ENCODE data around the gene PSAPL1.

The PSAPL1 gene

DNA sequence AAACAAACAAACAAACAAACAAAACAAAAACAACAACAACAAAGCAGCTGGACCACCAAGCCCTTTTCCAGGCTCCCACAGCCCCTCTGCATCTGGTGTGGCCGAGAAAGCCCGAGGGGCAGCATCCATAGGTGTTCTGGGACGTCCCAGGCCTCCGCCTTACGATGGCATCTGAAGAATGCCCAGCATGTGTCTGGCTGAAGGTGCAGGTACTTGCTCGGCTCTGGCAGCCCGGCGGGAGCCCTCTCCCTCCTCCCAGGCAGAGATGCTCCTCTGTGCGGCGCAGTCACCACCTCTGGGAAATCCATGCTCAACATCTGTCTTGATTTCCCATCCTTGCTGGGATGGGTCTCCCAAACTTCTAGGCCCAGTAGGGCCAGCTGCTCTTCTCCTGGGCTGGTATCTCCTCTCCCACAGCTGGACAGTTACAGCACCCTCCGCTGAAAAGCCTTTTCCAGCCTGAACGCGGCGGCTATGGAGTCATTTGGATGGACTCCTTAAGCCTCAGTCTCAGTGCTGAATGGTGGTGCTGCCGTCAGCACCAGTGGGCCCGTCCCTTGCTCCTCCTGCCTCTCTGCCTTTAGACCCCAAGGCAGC, 4.3 kb downstream of the PSAPL1 start:
- no peak for FAIRE-seq

DNA sequence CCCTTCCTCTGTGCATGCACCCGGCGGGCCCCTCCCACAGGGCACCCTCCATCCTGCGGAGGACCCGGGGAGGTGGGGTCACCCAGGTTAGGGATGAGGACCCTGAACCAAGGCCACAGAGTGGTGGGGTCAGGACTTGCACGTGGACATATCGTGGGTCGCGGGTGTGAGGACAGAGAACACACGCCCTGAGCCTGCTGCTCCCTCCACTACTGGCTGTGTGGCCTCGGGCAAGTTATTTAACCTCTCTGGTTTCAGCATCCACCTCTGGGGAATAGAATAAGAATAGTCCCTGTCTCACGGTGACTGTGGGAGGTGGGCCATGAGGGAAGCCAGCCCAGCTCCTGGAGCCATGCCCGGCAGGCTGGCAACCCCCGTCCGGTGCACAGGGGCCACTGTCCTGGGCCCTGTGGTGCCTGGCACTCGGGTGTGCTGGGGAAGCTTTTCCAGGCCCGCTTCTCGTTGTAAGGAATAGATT, 5.1 kb downstream of the PSAPL1 start:
- no peak for FAIRE-seq

DNA sequence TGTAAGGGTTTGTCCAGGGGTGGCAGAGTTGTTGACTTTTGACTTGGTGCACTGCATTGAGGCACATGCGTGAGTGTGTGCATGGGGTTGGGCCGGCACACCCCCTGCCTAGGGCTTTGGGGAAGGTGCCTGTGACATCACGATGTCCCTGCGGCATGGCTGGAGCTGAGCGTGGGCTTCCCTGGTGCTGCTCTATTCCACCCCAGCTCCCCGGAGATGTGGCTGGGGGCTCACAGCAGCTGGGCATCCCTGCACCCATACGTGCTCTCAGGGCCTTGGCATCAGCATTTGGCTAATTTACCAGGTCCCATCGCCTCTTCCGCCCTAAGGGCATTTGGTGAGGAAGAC, 5.7 kb downstream of the PSAPL1 start:
- no peak for FAIRE-seq

DNA sequence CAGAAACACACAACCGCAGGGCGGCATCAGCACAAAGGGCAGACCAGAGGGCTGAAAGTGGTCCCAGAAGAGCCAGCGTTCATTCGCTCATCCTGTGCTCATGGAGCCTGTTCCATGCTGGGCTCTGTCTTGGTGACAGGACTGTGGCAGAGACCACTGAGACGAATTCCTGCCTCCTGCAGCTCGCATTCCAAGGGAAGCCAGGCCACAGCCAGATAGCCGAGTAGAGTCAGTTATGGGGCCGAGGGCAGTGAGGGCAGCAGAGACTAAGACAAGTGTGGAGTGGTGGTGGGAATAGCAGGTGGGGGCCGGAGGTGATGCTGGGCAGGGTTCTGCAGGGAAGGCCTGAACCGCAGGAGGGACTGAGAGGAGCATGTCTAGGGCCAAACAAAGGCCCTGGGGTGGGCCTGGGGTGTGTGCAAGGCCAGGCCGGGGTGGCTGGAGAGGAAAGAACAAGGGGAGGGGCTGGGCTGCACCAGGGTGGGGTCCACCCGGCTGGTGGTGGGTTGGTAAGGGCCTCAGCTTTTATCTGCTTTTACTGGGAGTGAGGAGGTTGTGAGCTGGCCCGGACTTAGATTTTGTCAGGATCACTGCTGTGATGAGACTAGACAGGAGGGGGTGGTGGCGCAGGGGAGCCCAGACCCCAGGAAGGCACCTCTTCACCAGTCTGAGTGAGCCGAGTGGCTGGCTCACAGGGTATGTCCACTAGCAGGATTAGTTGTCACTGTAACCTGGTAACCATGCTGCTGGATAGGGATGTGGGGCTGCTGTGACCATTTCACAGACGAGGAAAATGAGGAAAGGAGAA, 6.3 kb downstream of the PSAPL1 start:
- FAIRE-seq = no peak

DNA sequence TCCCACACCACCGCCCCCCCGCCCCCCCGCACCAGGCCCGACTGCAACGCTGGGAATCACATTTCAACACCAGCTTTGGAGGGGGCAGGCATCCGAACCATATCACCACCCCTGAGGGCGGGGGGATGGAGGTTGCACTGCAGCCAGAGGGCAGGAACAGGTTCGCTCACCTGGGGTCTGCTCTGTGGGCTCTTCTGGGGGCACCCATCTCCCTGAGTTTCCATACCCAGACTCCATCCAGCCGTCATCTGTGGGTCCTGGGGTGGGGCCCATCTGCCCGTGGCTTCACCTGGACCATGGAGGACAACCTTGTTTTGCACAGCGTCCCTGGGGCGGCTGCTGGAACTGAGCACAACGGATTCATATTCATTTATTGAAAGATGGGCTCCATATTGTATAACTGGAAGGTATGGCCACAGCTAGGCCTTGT, 6.9 kb downstream of the PSAPL1 start:
- FAIRE-seq = no peak

DNA sequence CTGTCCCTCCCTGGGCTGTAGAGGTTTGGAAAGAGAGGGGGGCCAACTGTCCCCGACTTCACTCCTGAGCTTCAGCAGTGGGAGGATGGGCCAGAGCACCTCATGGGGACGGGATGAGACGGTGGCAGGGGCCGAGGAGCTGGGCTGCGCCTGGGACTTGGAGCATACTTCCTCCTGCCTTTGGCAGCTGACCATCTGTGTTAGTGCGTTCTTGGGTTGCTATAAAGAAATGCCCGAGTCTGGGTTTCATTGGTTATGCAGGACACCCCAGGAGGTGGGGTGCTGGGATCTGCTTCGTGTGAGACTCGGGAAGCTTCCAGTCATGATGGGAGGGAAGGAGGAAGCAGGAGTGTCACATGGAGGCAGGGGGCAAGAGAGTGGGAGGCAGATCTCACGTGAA, 7.4 kb downstream of the PSAPL1 start:
- no peak for FAIRE-seq

DNA sequence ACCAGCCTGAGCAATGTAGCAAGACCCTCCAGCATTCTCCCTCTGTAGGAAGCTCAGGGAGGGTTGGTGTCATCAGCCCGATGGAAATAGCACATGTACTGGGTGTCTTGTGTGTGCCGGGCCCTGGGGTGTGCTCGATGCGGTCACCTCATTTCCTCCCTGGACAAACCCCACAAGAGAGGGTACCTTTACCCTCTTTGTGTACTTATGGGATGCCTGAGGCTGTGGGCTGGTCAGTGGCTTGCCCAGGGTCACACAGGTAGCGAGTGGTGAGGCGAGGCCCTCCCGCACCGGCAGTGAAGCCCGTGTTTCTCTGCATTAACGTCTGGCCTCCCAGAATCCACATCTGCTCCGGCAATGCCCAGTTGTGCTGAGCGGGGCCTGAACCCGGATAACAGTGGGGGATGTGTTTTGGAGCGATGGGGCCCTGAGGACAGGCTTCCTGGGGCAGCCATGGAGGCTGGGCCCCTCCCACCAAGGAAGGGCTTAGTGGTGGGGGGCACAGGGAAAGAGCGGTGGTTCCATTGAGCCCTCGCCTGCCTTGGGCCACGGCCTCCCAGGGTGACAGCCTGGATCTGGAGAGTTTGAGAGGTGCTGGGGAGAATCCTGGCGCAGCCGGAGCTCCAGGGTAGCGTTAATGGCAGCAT, 8.1 kb downstream of the PSAPL1 start:
- no peak for FAIRE-seq

DNA sequence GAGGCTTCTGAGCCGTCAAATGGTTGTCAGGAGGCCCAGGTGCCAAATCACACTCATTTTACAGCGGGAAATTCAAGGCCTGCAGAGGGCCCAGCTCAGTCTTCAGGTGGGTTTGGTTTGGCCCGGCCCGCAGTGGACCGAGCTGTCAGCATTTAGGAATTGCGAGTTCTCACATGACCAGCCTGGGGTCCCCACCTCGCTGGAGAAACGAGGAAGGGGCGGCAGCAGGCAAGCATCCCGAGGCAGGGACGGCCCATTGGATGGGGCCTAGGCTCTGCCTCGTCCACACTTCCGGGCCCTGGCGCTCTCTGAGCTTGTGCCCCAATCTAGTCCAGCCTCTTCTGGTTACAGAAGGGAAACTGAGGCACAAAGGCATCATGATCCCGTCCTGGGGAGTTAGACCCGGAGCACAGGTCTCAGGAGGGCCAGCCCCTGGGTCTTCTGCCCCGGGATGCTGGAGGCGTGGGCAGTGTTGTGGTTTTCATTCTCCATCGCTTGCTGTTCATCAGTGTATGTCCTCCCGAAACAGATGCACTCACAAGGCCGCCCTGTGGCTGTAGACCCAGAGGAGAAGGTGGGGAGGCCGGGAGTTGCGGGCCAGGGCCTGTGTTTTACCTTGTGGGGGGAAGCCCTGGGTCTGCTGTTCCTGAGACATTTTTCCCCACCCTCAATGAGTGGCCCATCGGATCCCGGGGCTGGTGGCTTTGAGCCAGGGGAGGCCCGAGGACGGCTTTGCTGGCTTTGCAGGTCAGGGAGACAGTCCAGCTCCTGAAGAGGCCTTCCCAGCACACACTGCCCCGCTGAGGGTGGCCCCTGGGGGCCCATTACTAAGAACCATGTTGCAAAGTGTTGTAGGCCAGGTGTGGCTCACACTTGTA, 8.9 kb downstream of the PSAPL1 start:
- FAIRE-seq = no peak

DNA sequence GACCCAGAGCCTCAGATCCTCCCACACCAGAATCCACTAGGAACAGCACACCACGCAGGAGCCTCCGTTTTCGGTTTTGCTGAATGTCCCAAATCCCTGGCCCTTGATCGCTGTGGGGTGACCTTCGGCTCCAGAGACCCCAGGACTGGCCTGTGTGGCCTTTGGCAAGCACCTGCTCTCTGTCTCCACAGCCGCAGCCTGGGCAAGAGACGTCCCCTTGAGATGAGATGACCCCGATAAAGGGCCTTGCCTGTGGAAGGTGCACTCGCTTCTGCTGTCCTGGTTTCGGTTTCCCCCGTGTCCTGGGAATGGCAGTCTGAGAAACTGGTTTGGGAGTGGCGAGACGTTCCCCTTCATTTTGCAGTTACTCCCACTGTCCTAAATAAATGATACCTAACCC, 9.6 kb downstream of the PSAPL1 start:
- FAIRE-seq = no peak

DNA sequence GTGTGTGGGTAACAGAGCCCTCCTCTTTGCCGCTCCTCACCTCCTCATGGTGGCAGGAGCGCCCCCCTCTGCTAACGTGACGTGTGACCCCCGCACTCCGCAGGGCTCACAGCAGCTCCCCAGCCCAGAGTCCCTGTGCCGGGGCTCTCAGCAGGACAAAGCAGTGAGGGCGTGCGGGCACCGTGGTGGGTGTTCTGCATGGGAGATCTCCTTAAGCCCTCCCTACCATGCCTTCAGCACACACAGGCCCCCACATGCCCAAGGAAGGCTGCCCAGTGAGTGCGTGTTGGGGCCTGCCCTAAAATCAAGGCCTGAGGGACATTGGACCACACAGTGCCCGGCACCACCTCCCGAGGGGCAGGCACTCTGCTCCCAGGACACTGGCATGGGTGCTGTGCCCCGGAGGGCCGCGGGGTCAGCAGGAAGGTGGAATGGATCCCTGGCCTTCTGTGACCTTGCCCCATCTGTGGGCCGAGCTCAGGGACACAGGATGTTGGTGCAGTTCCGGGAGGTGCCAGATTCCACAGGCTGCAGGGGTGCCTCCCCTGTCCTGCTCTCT, 10.1 kb downstream of the PSAPL1 start:
- no peak for FAIRE-seq

DNA sequence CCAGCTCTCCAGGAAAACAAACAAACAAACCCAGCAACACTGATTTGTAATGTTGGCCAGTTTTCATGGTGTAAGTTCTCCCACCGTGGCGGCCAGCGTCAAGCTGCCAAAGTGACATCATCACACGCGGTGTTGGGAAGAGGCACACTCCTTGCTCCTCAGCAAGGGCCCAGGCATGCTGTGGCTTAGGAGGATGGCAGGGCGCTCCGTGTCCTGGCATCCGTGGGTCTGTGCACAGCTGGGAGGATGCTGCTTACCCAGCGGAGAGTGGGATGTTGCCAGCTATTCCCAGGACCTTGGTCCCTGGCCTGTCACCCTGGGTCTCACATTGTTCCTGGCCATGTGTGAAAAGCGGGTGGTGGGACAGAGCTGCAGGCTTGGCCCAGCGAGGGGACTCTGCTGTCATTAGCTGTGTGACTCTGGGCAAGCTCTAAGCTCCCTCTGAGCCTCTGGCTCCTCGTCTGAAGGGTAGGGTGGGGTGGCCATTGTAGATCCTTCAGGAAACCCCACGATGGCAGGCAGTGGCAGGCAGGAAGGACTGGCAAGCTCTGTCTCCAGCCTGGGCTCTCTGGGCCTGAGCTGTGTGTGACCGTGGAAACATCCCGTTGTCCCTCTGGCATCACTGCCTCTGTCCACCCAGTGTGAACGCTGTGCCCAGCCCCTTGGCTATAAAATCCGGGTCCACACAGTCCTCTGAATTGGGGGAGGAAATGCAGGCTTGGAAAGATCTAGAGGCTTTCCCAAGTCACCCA, 10.8 kb downstream of the PSAPL1 start:
- no peak for FAIRE-seq

DNA sequence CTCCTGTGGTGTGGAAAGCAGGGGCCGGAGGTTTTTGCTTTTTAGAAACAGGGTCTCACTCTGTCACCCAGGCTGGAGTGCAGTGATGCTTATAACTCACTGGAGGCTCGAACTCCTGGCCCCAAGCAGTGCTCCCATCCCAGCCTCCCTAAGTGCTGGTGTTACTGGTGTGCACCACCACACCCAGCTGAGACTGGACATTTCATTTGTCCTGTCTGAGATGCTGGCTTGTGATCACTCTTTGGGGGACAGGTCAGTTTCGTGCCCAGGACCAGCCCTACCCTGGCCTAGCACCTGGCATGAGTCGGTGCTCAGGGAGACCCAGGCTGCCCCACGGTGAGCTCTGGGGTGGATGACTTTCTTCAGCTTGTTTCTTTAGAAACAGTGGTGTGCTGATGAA, 11.3 kb downstream of the PSAPL1 start:
- no peak for FAIRE-seq

DNA sequence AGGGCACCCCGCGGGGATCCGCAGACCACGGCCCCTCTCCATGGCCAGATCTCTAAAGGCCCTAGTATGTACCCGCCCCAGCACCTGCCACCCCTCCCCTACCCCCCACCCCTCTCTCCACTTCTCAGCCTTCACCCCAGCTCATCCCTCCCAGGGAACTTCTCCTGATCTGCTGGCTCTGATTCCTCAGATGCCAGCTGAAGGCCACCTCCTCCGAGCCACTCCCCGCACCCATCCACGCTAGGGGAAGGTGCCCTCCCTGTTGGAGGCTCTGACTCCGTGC, 11.9 kb downstream of the PSAPL1 start:
- no peak for FAIRE-seq

DNA sequence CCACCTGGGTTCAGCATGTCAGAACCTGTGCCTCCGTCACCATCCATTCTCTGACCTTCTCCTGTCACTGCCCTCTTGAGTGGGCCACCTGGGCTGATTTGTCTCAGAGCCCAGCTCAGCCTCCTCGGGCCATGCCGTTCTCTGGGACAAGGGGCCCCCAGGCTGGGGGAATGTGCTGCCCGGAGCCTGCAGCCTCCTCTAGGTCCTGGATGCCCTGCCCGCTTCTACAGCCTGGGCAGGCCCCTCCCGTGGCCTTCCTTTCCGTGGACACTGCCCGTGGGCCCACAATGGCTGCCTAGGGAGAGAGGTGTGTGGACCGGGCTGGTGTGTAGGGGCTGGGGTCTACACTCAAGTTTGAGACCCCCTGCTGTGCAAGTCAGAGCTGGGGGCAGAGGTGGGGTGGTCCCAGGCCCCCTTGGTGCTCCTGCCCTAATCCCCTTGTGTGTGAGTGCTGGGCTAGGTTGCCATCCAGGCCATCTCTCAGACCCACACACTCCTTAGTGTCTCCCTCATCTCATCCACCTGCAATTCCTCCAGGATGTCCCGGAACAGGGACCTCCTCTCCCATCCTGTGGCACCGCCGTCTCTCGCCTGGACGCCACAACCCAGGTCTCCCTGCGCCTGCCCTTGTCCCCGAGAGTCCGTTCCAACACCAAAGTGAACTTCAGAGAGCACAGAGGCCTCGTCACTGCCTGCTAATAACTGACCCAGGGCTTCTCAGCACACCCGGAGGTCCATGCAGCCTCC, 12.4 kb downstream of the PSAPL1 start:
- FAIRE-seq = no peak

DNA sequence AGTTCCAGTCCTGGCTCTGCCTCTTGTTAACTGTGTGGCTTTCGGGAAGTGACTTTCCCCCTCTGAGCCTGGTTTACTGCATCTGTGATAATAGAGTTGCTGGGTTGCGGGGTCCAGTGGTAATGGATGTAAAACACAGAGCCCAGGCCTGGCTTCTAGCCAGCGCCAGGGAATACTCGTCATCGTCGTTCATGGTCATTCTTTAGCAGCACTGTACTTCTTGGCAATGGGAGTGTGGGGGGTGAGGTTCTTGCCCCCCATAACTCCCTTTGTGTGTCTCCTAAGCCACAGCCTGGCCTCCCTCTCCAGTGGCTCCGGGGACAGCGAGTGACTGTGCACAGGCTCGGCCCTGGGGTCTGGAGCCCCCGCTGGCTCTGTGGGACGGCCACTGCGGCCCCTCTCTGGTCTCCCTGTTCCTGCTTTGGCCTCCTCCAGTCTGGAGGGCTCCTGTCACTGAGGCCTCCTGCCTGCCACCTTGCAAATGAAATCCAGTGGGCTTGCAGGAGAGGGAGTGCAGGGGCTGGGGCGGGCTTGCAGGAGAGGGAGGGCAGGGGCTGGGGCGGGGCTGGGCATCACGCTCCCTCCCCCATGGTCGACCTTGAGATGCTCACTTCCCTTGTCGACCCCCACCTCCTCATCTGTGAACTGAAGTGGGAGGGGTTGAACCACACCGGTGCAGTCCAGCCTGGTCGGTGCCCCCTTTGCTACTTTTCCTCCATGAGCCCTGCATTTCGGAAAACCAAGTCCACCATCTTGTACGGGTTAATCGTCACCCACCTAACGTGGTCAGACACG, 13.2 kb downstream of the PSAPL1 start:
- no peak for FAIRE-seq

DNA sequence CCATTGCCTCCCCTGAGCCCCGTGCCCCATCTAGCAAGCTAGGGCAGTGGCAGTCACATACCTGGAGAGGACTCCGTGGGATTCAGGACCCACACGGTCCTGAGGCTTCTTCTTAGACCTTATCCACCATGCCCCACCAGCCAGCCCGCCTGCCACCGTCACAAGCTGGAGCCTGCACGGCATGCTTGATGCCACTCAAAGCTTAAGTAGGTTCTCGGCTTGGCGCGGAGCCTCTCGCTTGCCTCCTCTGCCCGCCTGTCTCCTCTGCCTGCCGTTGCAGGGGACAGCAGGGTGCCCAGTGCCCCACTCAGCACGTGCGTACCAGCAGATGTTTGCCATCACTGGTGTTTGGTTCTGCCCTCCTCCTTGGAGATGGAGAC, 14.1 kb downstream of the PSAPL1 start:
- FAIRE-seq = no peak

DNA sequence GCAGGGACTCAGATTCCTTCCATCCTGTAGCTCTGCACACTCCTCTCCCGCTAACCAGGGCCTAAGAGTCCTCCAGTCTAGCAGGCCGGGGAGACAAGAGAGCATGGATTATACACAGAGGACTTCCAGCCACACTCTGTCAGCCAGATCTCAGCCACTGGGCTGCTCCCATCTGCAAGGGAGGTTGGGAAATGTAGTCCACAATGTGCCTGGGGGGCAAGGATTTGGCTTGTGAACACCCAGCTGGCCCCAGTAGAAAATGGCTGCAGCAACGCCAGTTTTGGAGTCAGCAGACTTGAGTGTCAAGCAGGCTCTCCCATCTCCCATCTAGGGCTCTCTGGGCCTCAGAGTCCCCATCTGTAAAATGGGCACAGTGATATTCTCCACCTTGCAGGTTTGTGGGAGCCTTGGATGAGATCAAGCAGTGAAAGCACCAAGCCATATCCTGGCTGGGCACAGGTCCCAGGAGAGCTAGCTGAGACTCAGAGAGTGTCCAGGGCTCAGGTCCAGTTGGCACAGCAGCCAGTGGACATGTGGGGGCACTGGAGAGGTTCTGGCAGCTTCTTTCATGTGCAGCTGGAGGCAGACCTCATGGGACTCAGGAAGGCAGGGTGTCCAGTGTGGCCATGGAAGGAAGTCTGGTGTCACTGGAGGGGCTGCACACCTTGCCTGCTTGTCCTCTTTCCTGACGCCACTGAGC, 14.6 kb downstream of the PSAPL1 start:
- FAIRE-seq = no peak

DNA sequence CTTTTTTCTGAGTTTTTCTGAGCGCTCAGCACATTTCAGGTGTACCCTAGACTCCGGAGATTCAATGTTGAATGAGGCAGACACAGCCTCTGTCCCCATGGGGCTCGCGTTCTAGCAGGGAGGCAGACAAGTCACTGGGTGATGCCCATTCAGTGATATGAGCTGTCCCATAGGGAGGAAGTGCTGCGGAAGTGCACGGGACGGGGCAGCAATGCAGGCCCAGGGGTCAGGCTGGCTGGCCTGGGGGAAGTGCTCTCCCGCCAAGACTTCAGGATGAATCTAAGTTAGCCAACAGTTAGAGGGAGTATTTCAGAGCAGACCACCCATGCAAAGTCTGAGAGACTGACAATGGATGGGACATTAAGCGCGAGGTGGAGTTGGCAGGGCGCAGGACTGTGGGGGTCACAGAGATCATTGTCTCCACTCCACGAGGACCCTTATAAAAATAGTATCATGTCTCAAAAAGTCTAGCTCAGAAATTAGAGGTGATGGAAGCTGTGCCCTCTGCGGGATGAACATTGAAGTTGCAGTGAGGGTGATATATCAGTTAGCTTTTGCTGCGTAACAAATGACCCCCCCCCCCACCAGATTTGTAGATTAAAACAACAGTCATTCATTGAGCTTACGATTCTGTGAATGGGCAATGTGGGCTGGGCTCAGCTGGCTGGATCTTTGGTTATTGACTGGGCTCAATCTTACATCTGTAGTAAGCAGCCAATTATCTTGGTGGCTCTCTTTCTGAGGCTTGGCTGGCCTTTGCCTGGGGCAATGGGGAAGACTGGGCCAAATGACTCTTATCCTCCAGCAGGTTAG, 16.4 kb downstream of the PSAPL1 start:
- FAIRE-seq = no peak

DNA sequence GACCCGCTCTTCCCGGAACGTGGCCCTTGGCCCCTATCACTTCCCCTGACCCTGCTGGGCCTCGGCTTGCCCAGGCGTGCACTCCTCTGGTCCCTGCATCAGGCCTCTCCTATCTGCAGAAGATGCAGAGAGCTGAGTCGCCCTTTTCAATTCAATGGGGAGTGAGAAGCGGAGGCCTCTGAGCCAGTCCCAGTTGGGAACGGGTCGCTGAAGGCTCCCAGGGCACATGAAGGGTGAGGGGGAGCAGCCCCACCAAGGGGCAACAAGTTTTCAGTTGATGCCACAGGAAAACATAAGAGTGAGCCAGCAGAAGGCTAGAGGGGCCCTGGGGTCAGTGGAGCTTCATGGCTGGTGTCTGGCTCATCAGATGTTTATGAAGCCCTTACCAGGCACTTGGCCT, 17.1 kb downstream of the PSAPL1 start:
- no peak for FAIRE-seq

Data from A204.1 (cell line).